ENCODE measurements around the gene HBA2. TPM values are rescaled to one million over a fixed set of nuclear protein-coding genes. Genes with fewer than 3 reads are reported as not detected.
A peak's percentile ranks its signal among the peaks of the same experiment; 100 is the strongest.

HBA2 gene
- total and polyA plus RNA-seq, 9 of the 15 experiments (the other 6 are each of a cell fraction or from before 2014, with no cell fraction given) = 40.4 to 853 (median 286) TPM

- TF ChIP-seq DMBX1 (CRISPR knock-in tag; IDR thresholded peaks at IDR 0.05; ENCODE audit: borderline replicate concordance) (no peak), ZNF75A (CRISPR knock-in tag; IDR thresholded peaks at IDR 0.05) (no peak), HOXB6 (CRISPR knock-in tag; IDR thresholded peaks at IDR 0.05; ENCODE audit: borderline replicate concordance) (no peak), NR3C1 (CRISPR knock-in tag; IDR thresholded peaks at IDR 0.05) (no peak), BRD9 (IDR thresholded peaks at IDR 0.05; ENCODE audit: low read depth, partially characterized antibody) (no peak), XRCC5 (IDR thresholded peaks at IDR 0.05; ENCODE audit: low read depth, low read length) (no peak), ZMIZ1 (IDR thresholded peaks at IDR 0.05; ENCODE audit: low read depth in 2 of 2, low read length in 2 of 2) (no peak), MCM2 (IDR thresholded peaks at IDR 0.05; ENCODE audit: low read depth) (no peak), ASH1L (IDR thresholded peaks at IDR 0.05; ENCODE audit: borderline replicate concordance, low read depth, partially characterized antibody) (no peak), ZNF778 (CRISPR knock-in tag; IDR thresholded peaks at IDR 0.05) (no peak), NR4A1 (CRISPR knock-in tag; IDR thresholded peaks at IDR 0.05) (peak; percentile 80; the same call in 1 of the 2 replicates), NR4A1 (tag; IDR thresholded peaks at IDR 0.05) (peak; percentile 50; the same call in 1 of the 2 replicates), TCF7L2 (IDR thresholded peaks at IDR 0.05; ENCODE audit: low read depth, low read length) (no peak), NONO (IDR thresholded peaks at IDR 0.05; ENCODE audit: low read depth in 2 of 2, low read length in 1 of 2) (no peak), CCNT2 (IDR thresholded peaks at IDR 0.05; ENCODE audit: borderline replicate concordance, extremely low read depth, insufficient read length, low read depth, low read length) (no peak), JUND (IDR thresholded peaks at IDR 0.05; ENCODE audit: borderline replicate concordance, low read depth, low read length) (no peak), JUND (tag; IDR thresholded peaks at IDR 0.05; ENCODE audit: borderline replicate concordance, low read depth, low read length) (no peak), DIDO1 (tag; IDR thresholded peaks at IDR 0.05; ENCODE audit: low read depth) (no peak), GATAD2B (IDR thresholded peaks at IDR 0.05; ENCODE audit: borderline replicate concordance) (no peak), ZNF740 (CRISPR knock-in tag; IDR thresholded peaks at IDR 0.05) (peak; percentile 34; the same call in 1 of the 2 replicates), ZNF740 (tag; IDR thresholded peaks at IDR 0.05) (no peak), ZNF766 (CRISPR knock-in tag; conservative IDR thresholded peaks at IDR 0.05) (no peak)
- TF ChIP-seq, protein P1, sequence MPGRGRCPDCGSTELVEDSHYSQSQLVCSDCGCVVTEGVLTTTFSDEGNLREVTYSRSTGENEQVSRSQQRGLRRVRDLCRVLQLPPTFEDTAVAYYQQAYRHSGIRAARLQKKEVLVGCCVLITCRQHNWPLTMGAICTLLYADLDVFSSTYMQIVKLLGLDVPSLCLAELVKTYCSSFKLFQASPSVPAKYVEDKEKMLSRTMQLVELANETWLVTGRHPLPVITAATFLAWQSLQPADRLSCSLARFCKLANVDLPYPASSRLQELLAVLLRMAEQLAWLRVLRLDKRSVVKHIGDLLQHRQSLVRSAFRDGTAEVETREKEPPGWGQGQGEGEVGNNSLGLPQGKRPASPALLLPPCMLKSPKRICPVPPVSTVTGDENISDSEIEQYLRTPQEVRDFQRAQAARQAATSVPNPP (IDR thresholded peaks at IDR 0.05; ENCODE audit: borderline replicate concordance, insufficient read depth, insufficient read length) = no peak
These were observed 18.3 kb upstream of the HBA2 start (continued) for GRCh38 chr16:154217-155030.
